ENCODE measurements around the gene SRPK1.

DNA sequence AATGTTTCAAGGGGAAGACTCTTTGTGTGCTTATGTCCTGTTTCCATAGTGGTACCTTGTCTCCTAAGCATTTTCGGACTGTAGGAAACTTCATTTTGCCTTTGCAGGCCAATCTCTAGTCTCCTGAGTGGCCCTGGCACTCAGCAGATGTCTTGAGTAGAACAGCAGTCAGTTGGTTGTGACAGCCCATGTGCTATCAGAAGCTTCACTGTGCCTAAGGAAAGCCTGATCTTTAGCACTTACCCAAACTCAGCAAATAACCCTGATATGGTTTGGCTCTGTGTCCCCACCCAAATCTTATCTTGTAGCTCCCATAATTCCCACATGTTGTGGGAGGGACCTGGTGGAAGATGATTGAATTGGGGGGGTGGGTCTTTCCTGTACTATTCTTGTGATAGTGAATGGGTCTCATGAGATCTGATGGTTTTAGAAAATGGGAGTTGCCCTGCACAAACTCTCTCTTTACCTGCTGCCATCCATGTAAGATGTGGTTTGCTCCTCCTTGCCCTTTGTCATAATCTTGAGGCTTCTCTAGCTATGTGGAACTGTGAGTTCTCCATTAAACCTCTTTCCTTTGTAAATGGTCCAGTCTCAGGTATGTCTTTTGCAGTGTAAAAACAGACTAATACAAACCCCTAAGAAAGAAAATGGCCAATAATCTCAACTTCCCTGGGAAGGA is 15.9 kb upstream of the SRPK1 start:
- no peak for TF ChIP-seq POLR2A (IDR thresholded peaks at IDR 0.05; ENCODE audit: low read length)
- no peak for TF ChIP-seq GATA1 (IDR thresholded peaks at IDR 0.05; ENCODE audit: low read depth, low read length)

Data from erythroblast (primary cell).